ENCODE measurements around the gene LINGO1.

DNA sequence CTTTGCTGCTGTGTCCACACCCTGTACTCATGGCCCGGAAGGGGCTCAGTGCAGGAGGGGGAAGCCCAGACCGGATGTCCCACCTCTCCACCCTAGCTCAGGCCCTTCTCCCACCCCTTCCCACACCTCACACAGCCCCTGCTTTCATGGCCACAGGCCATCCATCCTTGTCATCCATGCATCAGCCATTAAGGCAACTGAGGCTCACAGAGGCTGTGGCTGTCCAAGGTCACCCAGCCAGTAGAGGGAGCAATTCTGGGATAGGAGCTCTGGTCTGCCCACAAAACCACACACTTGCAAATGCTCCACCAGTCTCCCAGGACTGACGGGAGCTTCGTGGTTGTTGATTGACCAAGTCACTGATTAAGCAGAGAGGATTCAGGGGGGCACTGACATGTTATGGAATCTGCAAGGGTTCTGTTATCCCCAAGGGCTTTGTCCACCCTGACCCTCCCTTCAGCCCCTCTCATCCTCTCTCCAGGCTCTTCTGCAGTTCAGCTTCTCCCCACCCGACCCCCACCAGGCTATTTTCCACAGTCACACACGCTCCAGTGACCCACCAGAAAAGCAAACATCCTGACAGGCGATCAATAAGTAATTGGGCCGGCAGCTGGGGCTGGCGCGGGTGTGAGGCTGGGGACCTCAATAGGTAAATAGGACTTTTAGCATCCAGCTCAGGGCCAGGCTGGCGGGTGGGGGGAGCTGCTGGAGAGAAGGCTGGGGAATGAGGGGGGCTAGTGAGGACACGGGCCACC is 15.1 kb downstream of the LINGO1 start:
- TF ChIP-seq, protein P1, sequence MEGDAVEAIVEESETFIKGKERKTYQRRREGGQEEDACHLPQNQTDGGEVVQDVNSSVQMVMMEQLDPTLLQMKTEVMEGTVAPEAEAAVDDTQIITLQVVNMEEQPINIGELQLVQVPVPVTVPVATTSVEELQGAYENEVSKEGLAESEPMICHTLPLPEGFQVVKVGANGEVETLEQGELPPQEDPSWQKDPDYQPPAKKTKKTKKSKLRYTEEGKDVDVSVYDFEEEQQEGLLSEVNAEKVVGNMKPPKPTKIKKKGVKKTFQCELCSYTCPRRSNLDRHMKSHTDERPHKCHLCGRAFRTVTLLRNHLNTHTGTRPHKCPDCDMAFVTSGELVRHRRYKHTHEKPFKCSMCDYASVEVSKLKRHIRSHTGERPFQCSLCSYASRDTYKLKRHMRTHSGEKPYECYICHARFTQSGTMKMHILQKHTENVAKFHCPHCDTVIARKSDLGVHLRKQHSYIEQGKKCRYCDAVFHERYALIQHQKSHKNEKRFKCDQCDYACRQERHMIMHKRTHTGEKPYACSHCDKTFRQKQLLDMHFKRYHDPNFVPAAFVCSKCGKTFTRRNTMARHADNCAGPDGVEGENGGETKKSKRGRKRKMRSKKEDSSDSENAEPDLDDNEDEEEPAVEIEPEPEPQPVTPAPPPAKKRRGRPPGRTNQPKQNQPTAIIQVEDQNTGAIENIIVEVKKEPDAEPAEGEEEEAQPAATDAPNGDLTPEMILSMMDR (IDR thresholded peaks at IDR 0.05) = no peak
- no peak for TF ChIP-seq POLR2A (IDR thresholded peaks at IDR 0.05)

Data from thyroid gland (tissue), 4 donors.